Measurements from ENCODE around the gene ZDHHC23. TPM values are rescaled to one million over a fixed set of nuclear protein-coding genes. Genes with fewer than 3 reads are reported as not detected.
A peak's percentile ranks its signal among the peaks of the same experiment; 100 is the strongest.

The ZDHHC23 gene
- total and polyA plus RNA-seq, 7 experiments from 2014 or later = 0.47 to 3.4 (median 2.8) TPM

- Histone ChIP-seq H3K9me3 (ENCODE audit: control insufficient read depth in 2 of 3, low read length in 3 of 3) (no peaks in the 10 kb centered on the region), H3K4me1 (ENCODE audit: control insufficient read depth in 2 of 2, insufficient read depth in 2 of 2, low read length in 2 of 2) (no peaks in the 10 kb centered on the region), H3K27me3 (ENCODE audit: control insufficient read depth in 2 of 2, insufficient read depth in 2 of 2, low read length in 2 of 2) (no peaks in the 10 kb centered on the region), H3K27ac (ENCODE audit: low read depth, low read length) (no peak overlapping the region), H3K36me3 (ENCODE audit: control insufficient read depth in 2 of 3, insufficient read depth in 3 of 3, low read length in 3 of 3) (no peaks in the 10 kb centered on the region), H3K4me3 (ENCODE audit: low read length) (no peak overlapping the region)
- peaks cover 0 to 22% (median 0%) of the 10 kb centered on the region in 5 donors for H3K36me3 Mint-ChIP-seq
- intact Hi-C loops (cut with micrococcal nuclease) = no loop called here
- ChIA-PET POLR2A (no interaction called here), CTCF (no interaction called here)
- no peak for ATAC-seq
- peaks cover 0 to 17% (median 6%) of the 10 kb centered on the region in 5 donors for H3K27me3 Mint-ChIP-seq
- H3K4me1 Mint-ChIP-seq = peaks cover 9 to 17% (median 12%) of the 10 kb centered on the region in 7 donors
- DNase-seq = no peak
- H3K27ac Mint-ChIP-seq = no peak overlapping the region
- H3K9me3 Mint-ChIP-seq = peaks cover 0 to 1% (median 0%) of the 10 kb centered on the region in 11 donors
- no peak overlapping the region for H3K4me3 Mint-ChIP-seq
These were observed 6.4 kb downstream of the ZDHHC23 start for GRCh38 chr3:113954091-113954685.

GRCh38 chr3:113963879-113964278 lies 16.1 kb downstream of the ZDHHC23 start:
- Mint-ChIP-seq H3K36me3 (peaks cover 0 to 29% (median 9%) of the 10 kb centered on the region in 5 donors), H3K9me3 (peaks cover 0 to 2% (median 0%) of the 10 kb centered on the region in 11 donors), H3K27ac (peak overlapping the region in 1 of 9 donors; percentile 46), H3K4me1 (peaks cover 0 to 9% (median 4%) of the 10 kb centered on the region in 7 donors), H3K27me3 (no peaks in the 10 kb centered on the region), H3K4me3 (no peak overlapping the region)
- ChIA-PET CTCF (no interaction called here), POLR2A (no interaction called here)
- DNase-seq (no peak), ATAC-seq (no peak)
- H3K36me3 ChIP-seq (ENCODE audit: control insufficient read depth in 2 of 3, insufficient read depth in 3 of 3, low read length in 3 of 3) = no peaks in the 10 kb centered on the region
- no peaks in the 10 kb centered on the region for H3K9me3 ChIP-seq (ENCODE audit: control insufficient read depth in 2 of 3, low read length in 3 of 3)
- no peaks in the 10 kb centered on the region for H3K27me3 ChIP-seq (ENCODE audit: control insufficient read depth in 2 of 2, insufficient read depth in 2 of 2, low read length in 2 of 2)
- intact Hi-C loops (cut with micrococcal nuclease) = no loop called here
- no peak overlapping the region for H3K27ac ChIP-seq (ENCODE audit: low read depth, low read length)
- H3K4me1 ChIP-seq (ENCODE audit: control insufficient read depth in 2 of 2, insufficient read depth in 2 of 2, low read length in 2 of 2) = no peaks in the 10 kb centered on the region
- no peak overlapping the region for H3K4me3 ChIP-seq (ENCODE audit: low read length)

GRCh38 chr3:113966172-113966571 lies 18.4 kb downstream of the ZDHHC23 start:
- Histone ChIP-seq H3K36me3 (ENCODE audit: control insufficient read depth in 2 of 3, insufficient read depth in 3 of 3, low read length in 3 of 3) (no peaks in the 10 kb centered on the region), H3K27ac (ENCODE audit: low read depth, low read length) (no peak overlapping the region), H3K27me3 (ENCODE audit: control insufficient read depth in 2 of 2, insufficient read depth in 2 of 2, low read length in 2 of 2) (no peaks in the 10 kb centered on the region), H3K9me3 (ENCODE audit: control insufficient read depth in 2 of 3, low read length in 3 of 3) (no peaks in the 10 kb centered on the region), H3K4me1 (ENCODE audit: control insufficient read depth in 2 of 2, insufficient read depth in 2 of 2, low read length in 2 of 2) (no peaks in the 10 kb centered on the region), H3K4me3 (ENCODE audit: low read length) (no peak overlapping the region)
- H3K9me3 Mint-ChIP-seq = peaks cover 0 to 9% (median 3%) of the 10 kb centered on the region in 11 donors
- ChIA-PET CTCF (no interaction called here), POLR2A (no interaction called here)
- DNase-seq (no peak), ATAC-seq (no peak)
- peaks cover 0 to 3% (median 0%) of the 10 kb centered on the region in 5 donors for H3K27me3 Mint-ChIP-seq
- peaks cover 0 to 13% (median 5%) of the 10 kb centered on the region in 5 donors for H3K36me3 Mint-ChIP-seq
- peaks cover 0 to 9% (median 4%) of the 10 kb centered on the region in 7 donors for H3K4me1 Mint-ChIP-seq
- H3K27ac Mint-ChIP-seq = no peak overlapping the region
- no peak overlapping the region for H3K4me3 Mint-ChIP-seq
- intact Hi-C loops (cut with micrococcal nuclease) = no loop called here

GRCh38 chr3:113968986-113969385 lies 21.2 kb downstream of the ZDHHC23 start:
- DNase-seq (no peak), ATAC-seq (no peak)
- H3K36me3 ChIP-seq (ENCODE audit: control insufficient read depth in 2 of 3, insufficient read depth in 3 of 3, low read length in 3 of 3) = no peaks in the 10 kb centered on the region
- no peaks in the 10 kb centered on the region for H3K27me3 ChIP-seq (ENCODE audit: control insufficient read depth in 2 of 2, insufficient read depth in 2 of 2, low read length in 2 of 2)
- no peak overlapping the region for H3K4me3 Mint-ChIP-seq
- peaks cover 4 to 33% (median 27%) of the 10 kb centered on the region in 5 donors for H3K36me3 Mint-ChIP-seq
- no peak overlapping the region for H3K4me3 ChIP-seq (ENCODE audit: low read length)
- H3K4me1 ChIP-seq (ENCODE audit: control insufficient read depth in 2 of 2, insufficient read depth in 2 of 2, low read length in 2 of 2) = no peaks in the 10 kb centered on the region
- H3K9me3 Mint-ChIP-seq = peaks cover 3 to 37% (median 31%) of the 10 kb centered on the region in 11 donors
- H3K27ac ChIP-seq (ENCODE audit: low read depth, low read length) = no peak overlapping the region
- peaks cover 0 to 7% (median under 1%) of the 10 kb centered on the region in 7 donors for H3K4me1 Mint-ChIP-seq
- peaks cover 0 to 3% (median 0%) of the 10 kb centered on the region in 5 donors for H3K27me3 Mint-ChIP-seq
- CTCF ChIA-PET = no interaction called here
- intact Hi-C loops (cut with micrococcal nuclease) = no loop called here
- no peak overlapping the region for H3K27ac Mint-ChIP-seq
- POLR2A ChIA-PET = interaction anchor here (0.6 kb wide), 1 partner anchor 271 kb away, joined by 4 read pairs; no protein-coding TSS in a partner anchor
- peaks cover 0 to 8% (median 4%) of the 10 kb centered on the region in 3 experiments for H3K9me3 ChIP-seq (ENCODE audit: control insufficient read depth in 2 of 3, low read length in 3 of 3)

- H3K36me3 Mint-ChIP-seq = peaks cover 8 to 84% (median 63%) of the 10 kb centered on the region in 5 donors
- ChIA-PET CTCF (no interaction called here), POLR2A (no interaction called here)
- peaks cover 0 to 4% (median 0%) of the 10 kb centered on the region in 5 donors for H3K27me3 Mint-ChIP-seq
- peaks cover 0 to 1% (median 0%) of the 10 kb centered on the region in 7 donors for H3K4me1 Mint-ChIP-seq
- H3K27ac ChIP-seq (ENCODE audit: low read depth, low read length) = no peak overlapping the region
- peaks cover 7 to 23% (median 18%) of the 10 kb centered on the region in 11 donors for H3K9me3 Mint-ChIP-seq
- H3K4me3 Mint-ChIP-seq = no peak overlapping the region
- no peaks in the 10 kb centered on the region for H3K4me1 ChIP-seq (ENCODE audit: control insufficient read depth in 2 of 2, insufficient read depth in 2 of 2, low read length in 2 of 2)
- H3K36me3 ChIP-seq (ENCODE audit: control insufficient read depth in 2 of 3, insufficient read depth in 3 of 3, low read length in 3 of 3) = peaks cover 0 to 11% (median 0%) of the 10 kb centered on the region in 3 experiments
- DNase-seq (no peak), ATAC-seq (no peak)
- peaks cover 0 to 15% (median 4%) of the 10 kb centered on the region in 3 experiments for H3K9me3 ChIP-seq (ENCODE audit: control insufficient read depth in 2 of 3, low read length in 3 of 3)
- H3K27ac Mint-ChIP-seq = no peak overlapping the region
- intact Hi-C loops (cut with micrococcal nuclease) = no loop called here
- no peaks in the 10 kb centered on the region for H3K27me3 ChIP-seq (ENCODE audit: control insufficient read depth in 2 of 2, insufficient read depth in 2 of 2, low read length in 2 of 2)
- no peak overlapping the region for H3K4me3 ChIP-seq (ENCODE audit: low read length)
These were observed 30.0 kb downstream of the ZDHHC23 start for GRCh38 chr3:113977822-113978221.

GRCh38 chr3:113979916-113980315 lies 32.1 kb downstream of the ZDHHC23 start:
- no peak for ATAC-seq
- no peak overlapping the region for H3K27ac ChIP-seq (ENCODE audit: low read depth, low read length)
- H3K36me3 Mint-ChIP-seq = peaks cover 0 to 83% (median 50%) of the 10 kb centered on the region in 5 donors
- no peak overlapping the region for H3K4me3 Mint-ChIP-seq
- no peaks in the 10 kb centered on the region for H3K9me3 ChIP-seq (ENCODE audit: control insufficient read depth in 2 of 3, low read length in 3 of 3)
- H3K27me3 Mint-ChIP-seq = peaks cover 0 to under 1% (median 0%) of the 10 kb centered on the region in 5 donors
- H3K27me3 ChIP-seq (ENCODE audit: control insufficient read depth in 2 of 2, insufficient read depth in 2 of 2, low read length in 2 of 2) = no peaks in the 10 kb centered on the region
- ChIA-PET CTCF (interaction anchor here (0.6 kb wide), 1 partner anchor 127 kb away, joined by 3 read pairs; no protein-coding TSS in a partner anchor), POLR2A (no interaction called here)
- H3K4me1 Mint-ChIP-seq = peaks cover 0 to 1% (median 0%) of the 10 kb centered on the region in 7 donors
- H3K27ac Mint-ChIP-seq = no peak overlapping the region
- no peak overlapping the region for H3K4me3 ChIP-seq (ENCODE audit: low read length)
- intact Hi-C loops (cut with micrococcal nuclease) = no loop called here
- peaks cover 0 to 11% (median 0%) of the 10 kb centered on the region in 3 experiments for H3K36me3 ChIP-seq (ENCODE audit: control insufficient read depth in 2 of 3, insufficient read depth in 3 of 3, low read length in 3 of 3)
- H3K9me3 Mint-ChIP-seq = peaks cover 0 to 2% (median under 1%) of the 10 kb centered on the region in 11 donors
- H3K4me1 ChIP-seq (ENCODE audit: control insufficient read depth in 2 of 2, insufficient read depth in 2 of 2, low read length in 2 of 2) = no peaks in the 10 kb centered on the region
- no peak for DNase-seq

All from naive thymus-derived CD4-positive, alpha-beta T cell (primary cell).